GM21390 (cell line): Measurements from ENCODE around the gene TPSD1.
"Not testable (repeated sequence)": the region's sequence is repeated elsewhere in the genome, so short reads cannot be mapped to it uniquely, and the experiment has no call there.

Source experiments
- ATAC-seq: cut with Tn5 transposase; IDR thresholded peaks from one replicate; pipeline ENCODE4 v1.9.1; 2021; ENCODE audit not compliant: unreplicated experiment

Gene TPSD1

DNA sequence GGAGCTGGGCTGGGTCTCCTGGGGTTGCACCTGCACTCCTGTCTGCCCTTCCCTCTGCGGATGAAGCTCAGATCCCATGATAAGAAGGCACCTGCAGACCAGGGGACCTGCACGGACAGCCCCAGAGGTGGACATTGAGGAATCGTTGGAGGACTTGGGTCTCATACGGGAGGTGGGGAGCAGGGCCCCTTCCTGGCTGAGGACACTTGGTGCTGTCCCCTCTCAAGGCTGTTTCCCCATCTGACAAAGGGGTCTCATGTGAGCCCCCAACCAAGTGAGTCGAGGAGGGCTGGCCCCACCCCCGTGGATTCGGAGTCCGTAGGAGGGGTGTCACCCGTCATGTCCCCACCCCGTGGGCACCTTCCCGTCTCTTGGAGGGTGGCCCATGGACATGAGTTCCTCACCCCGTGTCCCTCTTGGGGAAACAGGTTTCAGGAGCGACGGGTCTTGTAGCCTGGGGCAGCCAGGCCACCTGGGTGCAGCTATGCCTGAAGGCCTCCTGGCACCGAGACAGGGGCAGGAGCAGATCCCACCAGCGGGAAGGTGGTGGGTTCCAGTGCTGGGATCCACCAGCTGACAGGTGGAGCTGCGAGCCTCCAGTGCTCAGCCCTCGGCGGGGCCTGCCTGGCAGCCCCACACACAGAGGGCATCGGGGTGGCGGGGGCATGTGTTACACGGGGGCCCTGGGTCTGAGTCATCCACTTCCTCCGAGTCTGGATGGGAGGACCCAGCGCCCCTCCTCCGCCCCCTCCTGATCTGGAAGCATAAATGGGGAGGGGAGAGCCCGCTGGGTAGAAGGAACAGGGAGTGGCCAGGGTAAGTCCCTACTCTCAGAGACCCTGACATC is at the start of gene TPSD1:
Gene TPSD1, plus strand, starts transcription at position 794 of the 847 bp plus-strand sequence. CDS start 212 bp downstream, outside the sequence.
- not testable (repeated sequence) for ATAC-seq

- no peak for ATAC-seq
Observed at GRCh38 chr16:1206326-1206725, 49.5 kb upstream of the TPSD1 start.

DNA sequence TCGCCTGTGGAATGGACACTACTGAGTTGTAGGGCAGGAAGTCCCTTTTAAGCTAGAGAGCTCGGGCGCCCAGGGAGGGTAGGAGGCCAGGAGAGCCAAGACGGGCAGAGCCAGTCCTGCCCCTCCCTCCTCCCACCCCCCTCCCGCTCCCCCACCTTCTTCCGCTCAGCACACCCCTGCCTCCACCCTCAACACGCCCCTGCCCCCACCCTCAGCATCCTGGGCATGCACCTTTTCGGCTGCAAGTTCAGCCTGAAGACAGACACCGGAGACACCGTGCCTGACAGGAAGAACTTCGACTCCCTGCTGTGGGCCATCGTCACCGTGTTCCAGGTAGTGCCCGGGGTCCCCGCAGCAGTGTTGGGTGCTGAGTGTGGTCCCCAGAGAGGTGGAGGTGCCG is 49.1 kb upstream of the TPSD1 start:
- ATAC-seq: no peak

DNA sequence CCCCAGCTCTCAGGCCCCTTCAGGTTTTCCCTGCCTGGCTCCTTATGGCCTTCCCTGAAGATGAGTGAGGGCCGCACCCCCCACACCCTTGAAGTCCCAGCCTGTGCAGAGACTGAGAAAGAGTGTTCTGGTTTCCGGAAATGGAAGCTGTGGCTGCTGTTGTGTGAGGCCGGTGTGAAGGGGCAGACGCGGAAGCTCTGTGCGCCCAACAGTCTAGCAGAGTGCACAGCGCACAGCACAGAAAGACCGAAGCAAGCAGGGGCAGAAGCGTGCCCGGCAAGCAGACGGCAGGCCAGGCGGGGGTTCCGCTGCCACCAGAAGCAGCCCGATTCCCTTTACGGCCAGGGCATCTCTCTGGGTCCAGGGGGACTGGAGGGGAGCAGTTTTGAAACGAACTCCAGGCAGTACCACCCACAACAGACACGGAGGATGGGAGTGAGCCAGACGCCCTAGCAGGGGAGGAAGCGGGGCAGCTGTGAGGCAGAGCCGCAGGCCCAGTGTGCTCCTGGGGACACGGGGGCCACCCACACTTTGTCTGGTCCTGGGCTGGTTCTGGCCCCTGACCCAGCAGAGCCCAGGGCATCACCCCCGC is 47.5 kb upstream of the TPSD1 start:
- ATAC-seq: no peak

DNA sequence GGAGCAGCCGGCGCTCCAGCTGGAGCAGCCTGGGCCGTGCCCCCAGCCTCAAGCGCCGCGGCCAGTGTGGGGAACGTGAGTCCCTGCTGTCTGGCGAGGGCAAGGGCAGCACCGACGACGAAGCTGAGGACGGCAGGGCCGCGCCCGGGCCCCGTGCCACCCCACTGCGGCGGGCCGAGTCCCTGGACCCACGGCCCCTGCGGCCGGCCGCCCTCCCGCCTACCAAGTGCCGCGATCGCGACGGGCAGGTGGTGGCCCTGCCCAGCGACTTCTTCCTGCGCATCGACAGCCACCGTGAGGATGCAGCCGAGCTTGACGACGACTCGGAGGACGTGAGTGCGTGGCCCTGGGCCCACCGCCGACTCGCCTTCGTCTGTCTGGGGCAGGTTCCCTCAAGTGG is 46.8 kb upstream of the TPSD1 start:
- no peak for ATAC-seq

DNA sequence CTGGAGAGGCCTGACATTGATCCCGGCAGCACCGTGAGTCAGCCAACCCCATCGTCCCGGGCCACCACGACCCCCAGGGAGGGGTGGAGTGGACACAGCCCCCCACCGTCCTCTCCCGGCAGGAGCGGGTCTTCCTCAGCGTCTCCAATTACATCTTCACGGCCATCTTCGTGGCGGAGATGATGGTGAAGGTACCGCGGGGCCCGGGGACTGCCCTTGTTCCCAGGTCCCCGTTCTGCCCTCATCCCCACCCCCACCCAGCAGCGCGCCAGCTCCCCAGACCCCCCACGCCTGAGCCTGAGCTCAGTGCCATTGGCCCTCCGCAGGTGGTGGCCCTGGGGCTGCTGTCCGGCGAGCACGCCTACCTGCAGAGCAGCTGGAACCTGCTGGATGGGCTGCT is 45.4 kb upstream of the TPSD1 start:
- no peak for ATAC-seq

GRCh38 chr16:1211451-1212268 is 44.2 kb upstream of the TPSD1 start:
- ATAC-seq: no peak

GRCh38 chr16:1212616-1213194 is 43.2 kb upstream of the TPSD1 start:
- ATAC-seq: no peak

DNA sequence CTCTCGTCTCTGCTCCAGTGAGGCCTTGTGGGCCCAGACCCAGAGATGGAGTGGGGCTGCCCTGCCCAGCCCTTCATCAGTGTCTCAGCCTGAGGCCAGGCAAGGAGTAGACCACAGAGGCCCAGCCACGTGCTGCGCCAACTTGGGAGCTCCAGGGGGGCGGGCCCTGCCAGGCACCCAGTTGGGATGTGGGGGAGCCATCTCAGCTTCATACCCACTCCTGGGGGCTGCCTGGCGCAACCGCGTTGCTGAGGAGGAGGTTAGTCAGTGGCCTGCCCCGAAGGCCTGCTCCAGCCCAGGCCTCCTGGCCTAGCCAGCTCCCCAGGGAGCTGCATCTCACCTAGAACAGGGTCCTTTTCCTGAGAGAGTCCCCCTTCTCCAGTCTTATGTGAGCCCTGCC is 42.6 kb upstream of the TPSD1 start:
- no peak for ATAC-seq

- ATAC-seq: no peak
Observed at GRCh38 chr16:1213796-1214372, 42.0 kb upstream of the TPSD1 start.

GRCh38 chr16:1214719-1215118 is 41.1 kb upstream of the TPSD1 start:
- no peak for ATAC-seq

DNA sequence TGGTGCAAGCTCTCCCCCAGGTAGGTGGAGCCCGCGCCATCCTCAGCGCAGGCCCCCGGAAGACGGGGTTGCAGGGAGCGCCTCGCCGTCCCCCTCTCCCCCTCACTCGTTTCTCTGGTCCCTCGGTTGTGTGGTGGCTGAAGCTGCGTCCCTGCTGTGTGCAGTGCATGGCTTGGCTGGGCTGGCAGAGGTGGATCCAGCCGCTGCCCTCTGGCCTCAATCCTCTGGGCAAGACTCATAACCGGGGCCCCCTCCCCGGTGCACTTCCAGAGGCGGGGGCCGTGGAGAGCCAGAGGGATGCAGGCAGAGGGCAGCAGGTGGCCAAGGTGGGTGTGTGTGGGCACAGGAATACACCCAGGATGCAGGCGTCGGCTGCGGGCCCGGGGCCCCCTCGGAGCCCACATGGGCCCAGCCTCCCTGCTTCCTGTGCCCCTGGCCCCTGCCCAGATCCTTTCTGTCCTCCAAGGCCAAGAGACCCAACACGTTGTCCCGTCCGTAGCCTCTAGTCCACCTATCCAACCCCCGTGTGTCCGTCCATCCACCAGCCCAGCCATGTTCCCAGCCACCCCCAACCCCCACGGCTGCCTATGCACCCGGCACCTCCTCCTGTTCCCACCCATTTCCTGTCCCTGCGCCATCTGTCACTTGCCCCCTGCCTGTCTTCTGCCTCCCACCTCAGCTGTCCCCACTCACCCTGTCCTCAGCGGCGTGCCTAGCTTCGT is 40.1 kb upstream of the TPSD1 start:
- ATAC-seq: no peak

- ATAC-seq: no peak
Observed at GRCh38 chr16:1216296-1216619, 39.6 kb upstream of the TPSD1 start.

DNA sequence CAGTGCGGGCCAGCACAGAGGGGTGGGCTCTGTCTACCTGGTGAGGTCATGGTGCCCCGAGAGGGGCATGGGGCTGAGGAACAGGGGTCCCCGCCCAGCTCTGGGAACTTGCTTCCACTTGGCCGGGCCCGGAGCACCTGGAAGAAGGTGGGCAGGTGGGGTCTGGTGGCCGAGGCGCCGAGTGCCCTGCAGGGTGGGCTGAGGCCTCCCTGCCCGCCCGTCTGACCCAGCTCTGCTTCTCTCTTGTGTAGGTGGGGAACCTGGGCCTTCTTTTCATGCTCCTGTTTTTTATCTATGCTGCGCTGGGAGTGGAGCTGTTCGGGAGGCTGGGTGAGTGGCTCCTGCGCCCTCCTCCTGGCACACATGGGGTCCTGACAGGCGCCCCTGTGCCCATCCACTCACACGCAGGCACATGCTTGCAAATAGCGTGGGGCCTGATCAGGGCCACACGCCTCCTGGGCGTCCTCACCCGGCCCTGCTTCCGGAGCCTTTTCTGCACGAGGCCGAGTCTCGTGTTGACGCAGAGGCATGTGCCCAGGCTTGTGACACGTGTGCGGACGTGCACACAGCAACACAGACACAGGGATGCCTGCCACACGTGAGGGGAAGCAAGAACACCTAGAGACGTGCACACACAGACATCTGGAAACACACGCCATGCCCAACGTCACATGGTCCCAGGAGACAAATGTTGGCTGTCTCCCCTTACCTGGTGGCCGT is 39.0 kb upstream of the TPSD1 start:
- ATAC-seq: no peak

DNA sequence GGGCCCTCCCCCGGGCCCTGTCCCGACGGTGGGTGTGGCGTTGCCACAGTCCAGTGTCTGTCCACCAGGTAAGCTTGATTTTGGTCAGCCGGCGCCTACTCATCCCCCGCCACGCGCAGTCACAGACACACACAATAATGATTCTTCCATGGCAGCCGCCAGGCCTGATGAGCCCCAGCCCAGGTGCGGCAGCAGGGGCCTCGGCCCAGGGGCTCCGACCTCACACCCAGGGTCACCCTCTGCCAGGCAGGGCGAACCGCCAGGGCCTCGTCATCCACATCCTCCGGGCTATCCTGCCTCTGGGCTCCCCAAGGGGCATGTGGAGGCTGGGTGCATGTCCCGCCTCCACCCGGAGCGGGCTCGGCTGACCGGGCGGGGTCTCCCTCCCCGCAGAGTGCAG is 38.3 kb upstream of the TPSD1 start:
- no peak for ATAC-seq

GRCh38 chr16:1218061-1218929 is 37.6 kb upstream of the TPSD1 start:
- ATAC-seq: no peak

DNA sequence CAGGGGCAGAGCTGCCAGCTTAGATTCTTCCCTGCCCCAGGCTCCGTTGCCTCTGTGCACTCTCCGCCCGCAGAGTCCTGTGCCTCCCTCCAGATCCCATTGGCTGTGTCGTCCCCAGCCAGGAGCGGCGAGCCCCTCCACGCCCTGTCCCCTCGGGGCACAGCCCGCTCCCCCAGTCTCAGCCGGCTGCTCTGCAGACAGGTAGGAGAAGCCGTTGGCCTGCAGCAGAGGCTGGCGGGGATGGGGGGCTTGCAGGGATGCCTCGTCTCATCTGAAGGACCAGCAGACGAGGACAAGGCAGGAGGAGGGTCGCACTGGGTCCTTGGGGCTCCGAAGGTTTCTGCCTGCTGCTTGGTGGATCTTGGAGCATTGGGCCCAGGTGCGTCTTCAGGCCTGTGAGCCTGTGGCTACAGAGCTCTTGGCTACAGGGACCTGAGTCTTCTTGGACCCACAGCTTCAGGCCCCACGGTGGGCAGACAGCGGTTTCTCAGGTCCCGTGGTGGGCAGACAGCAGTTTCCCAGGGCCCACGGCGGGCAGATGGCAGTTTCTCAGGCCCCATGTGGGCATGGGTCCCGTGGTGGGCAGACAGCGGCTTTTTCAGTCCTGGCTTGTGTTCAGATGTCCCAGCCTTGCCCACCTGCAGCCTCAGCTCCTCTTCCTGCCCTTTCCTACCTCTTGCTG is 36.8 kb upstream of the TPSD1 start:
- no peak for ATAC-seq

GRCh38 chr16:1220098-1220728 is 35.7 kb upstream of the TPSD1 start:
- ATAC-seq: no peak
